ENCODE data around the gene PTPRQ.

DNA sequence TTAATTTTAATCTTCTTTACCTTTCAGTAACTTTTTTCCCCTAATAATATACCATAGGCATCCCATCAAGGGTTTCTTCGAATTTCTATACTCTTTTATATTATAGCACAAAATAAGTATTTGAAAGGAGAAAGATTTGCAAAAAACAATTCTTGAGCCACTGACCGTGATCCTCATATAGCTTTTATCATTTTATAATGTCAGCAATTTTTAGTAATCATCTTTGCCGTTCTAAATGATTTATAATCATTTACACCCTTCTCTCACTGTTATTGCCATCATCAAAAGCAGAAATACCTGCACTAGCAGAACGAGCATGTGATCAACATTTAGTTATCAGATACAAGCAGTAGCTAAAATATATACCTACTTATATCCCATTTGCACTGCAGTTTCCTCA is 16.9 kb downstream of the PTPRQ start:
- no peak for TF ChIP-seq POLR2A (IDR thresholded peaks at IDR 0.05; ENCODE audit: low read length)
- TF ChIP-seq GATA1 (IDR thresholded peaks at IDR 0.05; ENCODE audit: low read depth, low read length), result no peak
